ENCODE results near the gene KIAA0040.

DNA sequence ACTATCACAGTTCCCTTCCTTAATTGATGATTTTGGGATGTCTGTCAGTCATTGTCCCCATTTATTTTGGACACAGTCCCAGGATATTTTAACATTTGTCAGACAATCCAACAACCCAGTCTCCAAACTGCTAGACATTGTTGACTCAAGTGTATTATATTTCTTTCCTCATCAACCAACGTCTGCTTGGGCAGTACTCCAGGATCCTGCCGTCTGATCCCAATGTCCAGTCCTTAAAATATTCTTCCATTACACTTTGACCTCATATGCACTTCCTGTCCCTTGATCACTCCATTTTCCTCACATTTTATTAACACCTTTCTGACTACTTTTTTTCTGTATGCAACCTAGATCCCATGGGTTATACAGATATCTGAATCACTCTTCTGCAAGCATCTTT, 39.8 kb upstream of the KIAA0040 start:
- TF ChIP-seq, protein P1, sequence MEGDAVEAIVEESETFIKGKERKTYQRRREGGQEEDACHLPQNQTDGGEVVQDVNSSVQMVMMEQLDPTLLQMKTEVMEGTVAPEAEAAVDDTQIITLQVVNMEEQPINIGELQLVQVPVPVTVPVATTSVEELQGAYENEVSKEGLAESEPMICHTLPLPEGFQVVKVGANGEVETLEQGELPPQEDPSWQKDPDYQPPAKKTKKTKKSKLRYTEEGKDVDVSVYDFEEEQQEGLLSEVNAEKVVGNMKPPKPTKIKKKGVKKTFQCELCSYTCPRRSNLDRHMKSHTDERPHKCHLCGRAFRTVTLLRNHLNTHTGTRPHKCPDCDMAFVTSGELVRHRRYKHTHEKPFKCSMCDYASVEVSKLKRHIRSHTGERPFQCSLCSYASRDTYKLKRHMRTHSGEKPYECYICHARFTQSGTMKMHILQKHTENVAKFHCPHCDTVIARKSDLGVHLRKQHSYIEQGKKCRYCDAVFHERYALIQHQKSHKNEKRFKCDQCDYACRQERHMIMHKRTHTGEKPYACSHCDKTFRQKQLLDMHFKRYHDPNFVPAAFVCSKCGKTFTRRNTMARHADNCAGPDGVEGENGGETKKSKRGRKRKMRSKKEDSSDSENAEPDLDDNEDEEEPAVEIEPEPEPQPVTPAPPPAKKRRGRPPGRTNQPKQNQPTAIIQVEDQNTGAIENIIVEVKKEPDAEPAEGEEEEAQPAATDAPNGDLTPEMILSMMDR (IDR thresholded peaks at IDR 0.05), result no peak
- TF ChIP-seq POLR2A (IDR thresholded peaks at IDR 0.05) (no peak), POLR2AphosphoS5 (IDR thresholded peaks at IDR 0.05) (no peak), EP300 (IDR thresholded peaks at IDR 0.05) (no peak)
